Activated CD8-positive, alpha-beta memory T cell treated with anti-CD3 and anti-CD28 coated beads for 4 hours (primary cell): ENCODE data around the gene AXL.
"Not testable (repeated sequence)": the region's sequence is repeated elsewhere in the genome, so short reads cannot be mapped to it uniquely, and the experiment has no call there.

Experiments used
- DNase-seq, 2 donors: peaks; one replicate each; pipeline ENCODE4 v3.0.0-alpha.2; 2020; ENCODE audit warnings: low read depth in 2 of 2

The AXL gene

DNA sequence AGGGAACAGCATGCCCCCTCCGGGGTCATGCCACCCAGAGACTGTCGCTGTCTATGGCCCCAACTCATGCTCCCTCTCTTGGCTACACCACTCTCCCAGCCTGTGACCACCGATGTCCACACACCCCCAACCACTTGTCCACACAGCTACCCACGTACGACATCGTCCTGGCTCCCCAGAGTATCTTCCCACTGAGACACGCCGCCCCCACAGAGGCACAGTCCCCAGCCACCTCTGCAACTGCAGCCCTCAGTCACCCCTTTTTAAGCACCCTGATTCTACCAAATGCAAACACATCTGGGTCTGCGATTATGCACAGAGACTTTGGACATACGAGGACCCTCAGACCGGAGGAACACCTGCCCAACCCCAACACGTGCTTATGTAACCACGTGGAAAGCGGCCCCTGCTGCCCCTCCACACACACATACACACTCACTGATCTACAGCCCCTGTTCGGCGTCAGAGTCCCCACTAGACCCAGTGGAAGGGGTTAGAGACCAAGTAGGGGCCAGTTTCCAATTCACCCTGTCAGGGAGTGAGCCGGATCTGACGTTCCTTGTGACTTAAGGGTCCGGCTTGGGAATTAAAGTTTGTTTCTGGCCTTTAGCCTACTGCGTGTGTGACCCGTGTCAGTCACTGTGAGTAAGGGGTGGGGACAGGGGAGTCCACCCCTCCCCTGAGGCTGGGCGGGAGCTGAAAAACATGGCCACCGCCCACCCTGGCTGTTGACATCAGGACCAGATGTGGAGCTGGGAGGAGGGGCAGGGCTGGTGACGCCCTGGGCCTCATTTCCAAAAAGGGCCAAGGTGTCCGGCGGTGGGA lies 11.9 kb upstream of the AXL start:
- DNase-seq, result no peak

DNA sequence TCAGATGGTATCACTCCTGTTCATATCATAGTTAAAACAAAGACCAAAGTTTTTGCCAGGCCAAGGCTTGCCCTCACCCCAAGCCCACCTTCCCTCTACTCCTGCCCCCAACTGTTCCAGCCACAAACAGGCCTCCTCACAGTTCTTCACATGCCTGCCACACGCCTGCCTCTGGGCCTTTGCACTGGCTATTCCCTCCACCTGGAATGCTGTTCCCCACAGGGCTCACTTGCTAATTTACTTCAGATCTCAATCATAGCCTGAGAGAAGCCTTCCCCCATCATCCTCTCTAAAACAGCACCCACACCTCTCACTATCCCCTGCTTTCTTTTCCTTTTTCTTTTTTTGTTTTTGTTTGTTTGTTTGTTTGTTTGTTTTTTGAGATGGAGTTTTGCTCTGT lies 4.9 kb upstream of the AXL start:
- no peak for DNase-seq

DNA sequence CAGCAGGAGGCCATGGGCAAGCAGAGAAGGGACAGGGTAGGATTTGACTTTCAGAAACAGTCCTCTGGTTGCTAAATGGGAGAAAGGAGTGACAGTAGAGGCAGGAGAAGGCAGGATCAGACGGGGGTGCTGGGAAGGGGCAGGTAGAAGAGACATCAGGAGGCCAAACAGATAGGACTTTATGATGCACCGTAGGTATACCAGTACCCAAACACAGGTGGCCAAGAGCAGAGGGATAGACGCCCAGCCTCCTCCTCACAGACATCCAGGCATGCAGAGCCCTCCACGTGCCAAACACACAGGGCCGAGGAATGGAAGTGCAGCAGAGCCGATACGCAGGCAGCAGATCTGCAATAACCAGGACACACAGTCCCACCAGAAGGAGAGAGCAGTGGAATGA lies 1.3 kb upstream of the AXL start:
- no peak for DNase-seq

DNA sequence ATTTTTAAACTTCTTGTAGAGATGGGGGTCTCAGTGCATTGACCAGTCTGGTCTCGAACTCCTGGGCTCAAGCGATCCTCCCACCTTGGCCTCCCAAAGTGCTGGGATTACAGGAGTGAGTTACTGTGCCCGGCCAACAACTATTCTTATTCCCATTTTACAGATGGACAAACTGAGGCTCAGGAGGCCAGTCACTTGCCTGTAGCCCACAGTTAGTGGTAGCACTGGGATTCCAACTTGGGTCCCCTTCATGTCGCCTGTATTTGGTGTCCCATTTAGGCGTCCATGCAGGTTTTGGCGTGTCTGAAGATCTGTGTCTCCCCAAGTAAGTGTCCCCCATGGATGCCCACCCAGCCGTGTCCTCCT lies 791 bp upstream of the AXL start:
- no peak for DNase-seq

DNA sequence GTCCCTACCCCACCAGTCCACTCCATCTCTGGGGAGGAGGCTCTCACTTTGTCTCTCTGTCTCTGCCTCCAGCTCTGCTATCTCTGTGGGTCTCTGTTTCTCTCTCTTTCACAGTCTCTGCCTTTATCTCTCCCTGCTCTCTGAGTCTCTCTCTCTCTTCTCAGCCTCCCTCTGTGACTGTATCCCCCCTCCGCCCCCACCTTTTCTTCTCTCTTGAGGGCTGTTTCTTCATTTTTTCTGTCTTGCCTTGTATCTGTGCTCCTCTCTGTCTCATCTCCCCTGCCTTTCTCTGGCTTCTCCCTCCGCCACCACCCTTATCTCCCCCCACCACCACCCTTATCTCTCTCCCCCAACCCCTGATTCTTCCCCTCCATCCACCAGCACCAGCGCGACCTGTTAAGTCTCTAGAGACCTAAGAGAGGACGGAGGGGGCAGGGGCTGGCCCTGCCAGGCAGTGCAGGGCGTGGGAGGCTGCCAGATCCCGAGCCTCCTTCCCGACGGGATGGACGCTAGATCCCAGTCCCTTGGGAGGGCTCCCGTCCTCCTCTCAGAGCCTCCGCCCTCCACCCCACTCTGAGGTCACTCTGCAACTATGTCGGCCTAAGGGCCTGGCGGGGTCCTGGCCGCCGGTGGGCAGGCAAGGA lies 1.0 kb downstream of the AXL start:
- no peak for DNase-seq

DNA sequence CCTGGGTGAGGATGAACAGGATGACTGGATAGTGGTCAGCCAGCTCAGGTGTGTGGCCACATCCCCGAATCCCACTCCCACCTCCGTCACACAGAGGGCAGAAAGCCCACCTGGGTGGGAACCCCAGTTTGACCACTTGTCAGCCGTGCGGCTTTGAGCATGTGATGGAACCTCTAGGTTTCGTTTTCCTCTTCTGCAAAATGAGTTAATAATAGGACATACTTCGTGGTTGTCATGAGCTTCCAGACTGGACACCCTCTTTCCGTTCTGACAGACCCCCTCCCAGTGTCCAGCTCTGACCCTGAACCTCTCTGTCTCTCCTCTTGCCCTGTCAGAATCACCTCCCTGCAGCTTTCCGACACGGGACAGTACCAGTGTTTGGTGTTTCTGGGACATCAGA lies 1.8 kb downstream of the AXL start:
- no peak for DNase-seq

DNA sequence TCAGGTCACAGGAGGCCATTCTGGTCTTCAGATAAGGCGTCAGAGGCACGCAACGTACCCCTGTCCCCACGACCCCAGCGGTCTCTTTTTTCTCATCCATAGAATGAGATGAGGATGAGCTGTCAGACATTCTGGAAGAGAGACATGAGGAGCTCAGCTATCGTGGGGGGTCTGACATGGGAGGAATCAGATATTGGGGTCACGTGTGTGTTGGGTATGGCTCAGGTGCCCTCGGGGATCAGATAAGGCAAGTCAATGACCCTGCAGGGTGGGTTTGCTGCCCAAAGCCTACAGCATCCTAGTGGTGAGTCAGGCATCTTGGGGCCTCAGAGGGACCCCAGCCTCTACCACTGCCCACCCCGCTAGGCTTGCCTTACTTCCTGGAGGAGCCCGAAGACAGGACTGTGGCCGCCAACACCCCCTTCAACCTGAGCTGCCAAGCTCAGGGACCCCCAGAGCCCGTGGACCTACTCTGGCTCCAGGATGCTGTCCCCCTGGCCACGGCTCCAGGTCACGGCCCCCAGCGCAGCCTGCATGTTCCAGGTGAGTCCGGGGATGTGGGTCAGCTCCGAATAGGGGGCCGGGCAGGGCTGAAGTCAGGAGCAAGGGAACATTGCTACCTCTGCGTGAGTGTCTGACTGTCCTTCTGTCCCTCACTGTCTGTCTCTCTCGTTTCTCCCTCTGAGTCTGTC lies 2.6 kb downstream of the AXL start:
- DNase-seq, result no peak

DNA sequence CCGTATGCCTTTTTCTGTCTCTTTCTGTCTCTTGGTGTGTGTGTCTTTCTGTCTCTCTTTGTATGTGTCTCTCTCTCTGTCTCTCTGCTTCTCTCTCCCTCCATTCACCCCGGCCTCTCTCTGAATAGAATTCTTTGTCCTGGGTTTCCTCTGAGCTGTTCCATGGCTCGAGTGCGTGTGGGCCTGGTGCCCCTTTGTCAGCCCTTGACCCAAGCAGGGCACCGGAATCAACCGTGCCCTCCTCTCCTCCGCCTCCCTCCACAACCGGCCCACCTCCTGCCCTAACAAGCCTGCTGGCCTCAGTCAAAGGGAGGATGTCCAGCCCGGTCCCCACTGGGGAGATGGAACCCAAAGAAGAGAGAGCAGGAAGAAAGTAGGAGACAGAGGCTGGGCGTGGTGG lies 3.2 kb downstream of the AXL start:
- DNase-seq, result no peak

DNA sequence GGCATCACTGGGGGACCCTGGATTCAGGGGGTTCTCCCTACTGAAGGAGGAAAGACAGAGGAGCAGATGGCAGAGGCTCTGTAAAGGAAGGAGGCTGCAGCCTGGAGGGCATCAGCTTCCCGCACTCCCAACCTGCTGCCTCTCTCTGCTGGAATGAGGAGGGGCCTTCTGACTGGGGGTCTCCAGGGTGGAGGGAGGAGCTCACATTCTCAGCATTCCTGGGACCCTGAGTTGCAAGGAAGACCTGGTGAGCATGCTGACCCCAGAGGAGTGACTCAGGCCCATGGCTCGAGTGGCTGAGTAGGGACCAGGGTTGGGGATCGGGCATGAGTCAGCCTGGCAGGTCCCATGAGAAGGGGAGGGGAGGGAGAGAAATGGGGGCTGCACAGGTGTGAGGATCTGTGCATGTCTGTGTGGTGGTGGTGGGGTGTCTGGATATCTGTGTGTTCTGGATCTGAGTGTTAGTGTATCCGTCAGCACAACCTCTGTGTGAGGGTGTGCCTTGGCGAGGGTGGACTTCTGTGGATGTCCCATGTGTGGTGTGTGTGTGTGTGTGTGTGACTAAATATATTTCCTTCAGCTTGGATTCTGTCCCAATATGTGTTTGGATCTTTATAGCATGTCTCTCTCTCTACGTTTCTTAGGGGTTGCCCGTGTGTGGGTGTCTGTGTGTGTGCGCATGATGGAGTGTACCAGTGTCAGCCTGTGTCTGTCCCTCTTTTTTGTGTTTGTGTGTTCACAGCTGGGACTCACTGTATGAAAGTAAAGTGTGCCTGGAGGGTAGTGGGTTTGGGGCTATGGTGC lies 4.6 kb downstream of the AXL start:
- no peak for DNase-seq

DNA sequence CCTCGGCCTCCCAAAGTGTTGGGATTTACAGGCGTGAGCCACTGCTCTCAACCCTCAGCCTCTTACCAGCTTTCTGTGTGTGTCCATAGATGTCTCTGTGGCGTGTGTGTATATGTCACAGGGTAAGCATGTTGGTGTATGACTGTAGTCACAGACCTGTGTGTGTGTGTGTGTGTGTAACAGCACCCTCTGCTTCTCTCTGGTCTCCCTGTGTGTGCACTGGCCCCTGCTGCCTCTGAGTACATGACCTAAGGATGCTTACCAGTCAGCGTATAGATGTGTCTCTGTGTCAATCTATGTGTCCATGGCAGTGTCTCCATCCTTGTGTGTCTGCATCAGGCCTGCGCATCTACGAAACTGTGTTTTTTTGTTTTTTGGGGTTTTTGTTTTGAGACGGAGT lies 5.6 kb downstream of the AXL start:
- no peak for DNase-seq

DNA sequence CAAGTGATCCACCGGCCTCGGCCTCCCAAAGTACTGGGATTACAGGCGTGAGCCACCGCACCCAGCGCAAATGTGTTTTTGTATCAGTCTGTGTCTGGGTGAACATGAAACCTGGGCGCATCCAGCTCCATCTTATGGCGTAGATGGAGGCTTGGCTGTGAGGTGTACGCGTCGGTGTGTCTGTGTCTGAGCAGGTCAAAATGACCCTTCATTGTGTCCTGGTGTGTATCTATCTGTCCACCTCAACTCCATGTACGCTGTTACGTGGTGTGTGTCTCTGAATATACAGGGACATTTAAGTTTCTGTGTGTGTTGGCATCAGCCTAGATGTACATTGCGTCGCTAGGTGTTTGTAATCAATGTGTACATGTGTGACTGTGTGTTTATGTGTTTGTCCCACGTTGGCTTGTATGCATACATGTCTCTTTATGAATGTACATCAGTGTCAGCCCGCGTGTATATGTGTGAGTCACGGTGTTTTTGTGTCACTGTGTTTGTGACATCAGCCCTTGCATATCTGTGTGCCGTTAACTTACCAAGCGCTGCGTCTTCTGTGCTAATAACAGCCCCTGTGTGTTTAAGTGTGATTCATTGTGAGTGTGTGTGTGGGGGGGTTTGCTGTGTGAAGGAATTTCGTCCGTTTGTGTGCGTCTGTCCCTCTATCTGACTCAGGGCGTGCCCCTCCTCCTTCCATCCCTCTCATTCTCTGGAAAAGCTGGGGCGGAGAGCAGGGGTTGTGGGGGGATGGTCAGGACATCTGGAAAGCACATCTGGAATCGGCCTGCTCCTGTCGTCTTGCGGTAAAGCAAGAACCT lies 6.4 kb downstream of the AXL start:
- DNase-seq, result peak; percentile 12 to 51

DNA sequence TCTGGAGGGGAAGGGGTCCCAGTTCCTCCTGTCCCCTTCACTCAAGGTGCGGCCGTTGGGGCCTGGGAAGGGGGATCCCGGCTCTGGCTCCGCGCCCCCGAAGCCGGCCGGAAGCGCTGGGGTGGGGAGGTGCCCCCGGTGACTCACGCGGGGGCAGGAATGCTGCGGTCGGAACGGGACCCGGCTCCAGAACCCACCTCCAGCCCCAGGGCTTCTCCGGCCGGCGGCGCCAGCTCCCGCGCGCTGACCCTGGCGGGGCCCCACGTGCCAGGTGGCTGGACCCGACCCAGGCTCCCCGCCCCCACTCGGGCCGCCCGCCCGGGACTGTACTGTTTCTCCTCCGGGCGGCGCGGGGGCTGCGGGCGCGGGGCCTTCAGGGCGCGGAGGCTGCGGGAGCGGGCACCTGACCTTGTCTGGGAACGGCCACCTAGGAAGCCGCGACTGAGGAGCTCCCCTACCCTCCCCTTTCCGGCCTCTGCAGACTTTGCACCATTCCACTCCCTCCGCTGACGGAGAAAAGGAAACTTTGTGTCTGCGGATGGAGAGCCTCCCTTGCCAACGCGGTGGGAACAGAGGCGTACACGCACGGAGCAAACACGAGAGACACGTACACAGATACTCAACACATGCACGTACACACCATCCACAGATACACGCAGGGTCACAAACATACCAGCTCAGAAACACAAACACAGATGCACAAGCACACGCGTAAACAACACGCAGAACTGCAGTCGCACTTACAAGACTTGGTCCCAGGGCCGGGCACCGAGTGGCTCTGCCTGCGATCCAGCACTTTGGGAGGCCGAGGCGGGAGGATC lies 7.2 kb downstream of the AXL start:
- DNase-seq, result peak in 1 of 2 donors; percentile 4

DNA sequence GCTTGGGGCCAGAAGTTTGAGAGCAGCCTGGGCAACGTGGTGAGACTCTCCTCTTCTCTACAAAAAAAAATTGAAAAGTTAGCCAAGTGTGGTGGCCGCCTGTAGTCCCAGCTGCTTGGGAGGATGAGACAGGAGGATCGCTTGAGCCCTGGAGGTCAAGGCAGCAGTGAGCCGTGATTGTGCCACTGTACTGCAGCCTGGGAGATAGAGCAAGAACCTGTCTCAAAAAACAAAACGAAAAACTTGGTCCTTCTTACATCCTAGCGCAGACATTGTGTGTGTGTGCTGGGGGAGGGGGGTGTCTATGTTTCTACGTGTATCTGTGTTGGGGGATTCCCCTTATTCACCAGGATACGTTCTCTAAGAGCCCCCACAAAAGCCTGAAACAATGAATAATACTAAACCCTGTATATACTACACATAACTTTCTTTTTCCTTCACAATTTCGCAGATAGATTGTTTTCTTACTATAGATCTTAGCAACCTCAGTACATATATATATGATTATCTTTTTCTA lies 7.9 kb downstream of the AXL start:
- DNase-seq, result no peak

DNA sequence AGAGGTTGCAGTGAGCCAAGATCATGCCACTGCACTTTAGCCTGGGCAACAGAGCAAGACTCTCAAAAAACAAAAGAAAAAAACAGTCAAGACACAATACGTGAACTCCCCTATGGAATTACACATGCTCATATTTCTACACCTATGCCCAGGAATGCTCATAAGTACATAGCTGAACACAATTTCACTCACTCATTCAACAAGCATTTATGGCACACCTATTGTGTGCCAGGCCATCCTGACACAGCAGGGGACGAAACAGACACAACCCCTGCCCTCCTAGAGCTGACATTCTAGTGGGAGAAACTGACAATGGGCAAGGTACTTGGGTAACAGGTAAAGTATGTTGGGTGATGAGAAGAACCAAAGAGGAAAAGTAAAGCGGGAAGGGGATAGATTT lies 9.5 kb downstream of the AXL start:
- DNase-seq, result no peak

DNA sequence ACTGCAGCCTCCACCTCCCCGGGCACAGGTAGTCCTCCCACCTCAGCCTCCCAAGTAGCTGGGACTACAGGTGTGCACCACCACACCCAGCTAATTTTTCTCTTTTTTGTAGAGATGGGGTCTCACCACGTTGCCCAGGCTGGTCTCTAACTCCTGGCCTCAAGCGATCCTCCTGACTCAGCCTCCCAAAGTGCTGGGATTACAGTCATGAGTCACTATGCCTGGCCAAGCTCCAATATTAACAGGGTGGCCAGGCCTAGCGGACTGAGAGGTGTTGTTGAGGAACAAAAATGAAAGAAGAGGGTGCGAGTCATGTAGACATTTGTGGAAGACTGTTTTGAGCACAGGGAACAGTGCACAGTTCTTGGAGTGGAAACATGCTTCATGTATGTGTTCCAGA lies 10.3 kb downstream of the AXL start:
- DNase-seq, result not testable (repeated sequence)

DNA sequence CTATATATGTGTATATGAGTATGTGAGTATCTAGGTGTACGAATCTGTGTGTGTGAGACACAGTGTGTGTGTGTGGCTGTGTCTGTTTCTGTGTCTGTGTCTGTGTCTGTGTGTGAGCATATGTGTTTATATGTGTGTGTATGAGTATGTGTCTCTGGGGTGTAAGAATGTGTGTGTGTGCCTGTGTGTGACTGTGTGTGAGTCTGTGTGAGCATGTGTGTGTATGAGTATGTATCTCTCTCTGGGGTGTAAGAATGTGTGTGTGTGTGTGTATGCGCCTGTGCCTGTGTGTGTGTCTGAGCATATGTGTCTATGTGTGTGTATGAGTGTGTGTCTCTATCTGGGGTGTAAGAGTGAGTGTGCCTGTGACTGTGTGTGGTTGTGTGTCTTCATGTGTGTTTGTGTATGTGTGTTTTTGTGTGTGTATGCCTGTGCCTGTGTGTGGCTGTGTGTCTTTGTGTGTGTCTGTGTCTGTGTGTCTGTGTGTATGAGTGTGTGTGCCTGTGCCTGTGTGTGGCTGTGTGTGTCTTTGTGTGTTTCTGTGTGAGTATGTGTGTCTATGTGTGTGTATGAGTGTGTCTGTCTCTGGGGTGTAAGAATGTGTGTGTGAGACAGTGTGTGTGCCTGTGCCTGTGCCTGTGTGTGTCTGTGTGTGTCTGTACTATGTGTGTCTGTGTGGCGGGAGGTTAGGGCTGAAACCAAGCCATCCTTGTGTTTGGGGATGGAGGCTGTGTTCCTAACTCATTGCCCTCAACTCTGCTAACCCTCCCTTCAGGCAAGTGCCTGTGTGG lies 11.2 kb downstream of the AXL start:
- no peak for DNase-seq

DNA sequence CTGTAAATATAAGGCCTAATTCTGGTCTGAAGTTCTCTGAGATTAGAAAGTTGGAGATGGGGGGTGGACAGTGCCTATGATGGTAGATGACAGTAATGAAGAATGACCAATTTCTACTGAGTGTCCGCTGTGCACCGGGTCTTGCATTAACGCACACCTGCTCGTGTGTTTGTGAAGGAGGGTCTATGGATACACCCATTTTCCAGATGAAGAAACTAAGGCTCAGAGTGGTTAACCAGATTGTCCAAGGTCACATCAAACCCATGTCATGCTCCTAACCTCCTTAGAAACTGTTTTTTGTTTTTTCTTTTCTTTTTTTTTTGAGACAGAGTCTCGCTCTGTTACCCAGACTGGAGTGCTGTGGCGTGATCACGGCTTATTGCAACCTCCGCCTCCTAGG lies 13.7 kb downstream of the AXL start:
- DNase-seq, result no peak

DNA sequence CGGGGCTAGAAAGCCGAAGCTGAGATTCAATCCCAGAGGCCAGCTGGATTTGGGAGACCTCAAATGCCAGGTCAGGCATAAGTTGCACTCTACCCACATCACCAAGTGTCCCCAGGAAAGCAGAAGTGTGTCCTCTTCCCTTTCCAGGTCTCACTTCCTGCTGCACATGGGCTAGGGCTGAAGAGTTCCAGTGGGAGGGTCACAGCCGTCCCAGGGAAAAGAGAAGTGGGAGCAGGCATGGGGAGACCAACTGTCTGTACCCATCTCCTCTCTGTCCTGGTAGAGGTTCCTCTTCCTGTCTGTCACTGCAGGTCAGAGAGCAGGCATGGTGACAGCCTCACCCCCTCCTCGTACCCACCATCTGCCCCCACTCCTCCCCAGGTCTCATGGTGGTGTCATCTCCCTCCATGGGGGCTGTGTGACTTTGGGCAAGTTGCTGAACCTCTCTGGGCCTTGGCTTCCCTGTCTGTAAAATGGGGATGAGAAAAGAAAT lies 14.8 kb downstream of the AXL start:
- no peak for DNase-seq

DNA sequence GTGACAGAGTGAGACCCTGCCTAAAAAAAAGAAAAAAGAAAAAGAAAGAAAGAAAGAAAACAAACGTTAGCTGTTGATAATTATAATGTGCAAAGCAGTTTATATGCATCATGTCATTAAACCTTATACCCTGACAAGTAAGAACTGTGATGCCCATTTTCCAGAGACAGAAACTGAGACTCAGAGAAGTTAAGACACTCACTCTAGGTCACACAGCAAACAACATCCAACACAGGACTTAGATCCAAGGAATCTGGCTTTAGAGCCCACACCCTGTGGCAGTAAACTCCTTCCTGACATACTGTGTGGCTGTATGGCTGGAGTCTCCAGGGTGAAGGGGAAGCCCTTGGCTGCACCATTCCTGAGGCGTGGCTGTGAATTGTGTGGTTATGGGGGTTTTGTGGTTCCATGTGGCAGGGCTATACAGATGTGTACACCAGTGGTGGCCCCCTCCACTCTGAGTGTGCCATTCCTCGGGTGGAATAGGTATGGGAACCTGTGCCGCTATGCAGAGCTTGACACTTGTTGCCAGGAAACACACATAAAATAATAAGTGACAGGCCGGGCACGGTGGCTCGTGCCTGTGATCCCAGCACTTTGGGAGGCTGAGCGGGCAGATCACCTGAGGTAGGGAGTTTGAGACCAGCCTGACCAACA lies 15.6 kb downstream of the AXL start:
- DNase-seq, result no peak
